ENCODE measurements around the gene PNLDC1. TPM values are rescaled to one million over a fixed set of nuclear protein-coding genes. Genes with fewer than 3 reads are reported as not detected.
"Not testable (repeated sequence)": the region's sequence is repeated elsewhere in the genome, so short reads cannot be mapped to it uniquely, and the experiment has no call there.

PNLDC1 gene
- total RNA-seq, 4 donors from 2014 or later: 0.37 TPM; not detected in 3

DNA sequence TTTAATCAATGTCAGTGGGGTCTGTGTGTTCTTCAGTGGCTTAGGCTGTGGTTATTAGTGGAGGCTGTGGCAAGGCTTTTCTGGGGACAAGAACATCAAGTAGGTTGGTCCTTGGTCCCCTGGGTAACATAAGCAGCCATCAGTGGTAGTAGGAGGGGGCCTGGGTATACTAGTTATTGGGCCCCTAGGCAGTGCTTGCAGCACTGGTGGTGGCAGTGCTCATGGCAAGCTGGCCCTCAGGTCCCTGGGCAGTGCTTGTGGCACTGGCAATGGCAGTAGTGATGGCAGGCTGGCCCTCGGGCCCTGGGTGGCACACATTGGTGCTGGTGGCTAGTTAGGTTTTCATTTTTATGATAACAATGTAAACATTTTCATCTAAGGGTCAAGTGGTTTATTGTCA, 58.2 kb downstream of the PNLDC1 start:
- no peak for DNase-seq (ENCODE audit: low spot score)
- ATAC-seq (ENCODE audit: low FRiP score): no peak
- TF ChIP-seq CTCF (IDR thresholded peaks at IDR 0.05): no peak

DNA sequence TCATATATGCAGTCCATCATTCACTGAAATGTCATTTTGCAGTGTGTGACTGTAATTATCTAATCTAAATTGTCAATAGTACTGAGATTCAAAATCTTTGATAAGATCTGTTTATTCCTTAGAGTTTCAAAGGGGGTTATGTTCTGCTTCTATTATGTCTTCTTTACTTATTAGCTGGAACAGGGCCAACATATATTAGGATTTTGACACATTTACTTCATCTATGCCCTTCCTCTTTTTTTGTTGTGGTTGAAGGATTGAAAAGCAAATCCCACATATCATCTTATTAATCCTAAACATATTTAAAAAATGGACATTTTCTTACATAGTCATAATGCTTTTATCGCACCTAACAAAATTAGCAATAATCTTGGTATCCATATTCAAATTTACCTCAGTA, 60.4 kb downstream of the PNLDC1 start:
- no peak for DNase-seq (ENCODE audit: low spot score)
- no peak for TF ChIP-seq CTCF (IDR thresholded peaks at IDR 0.05)
- ATAC-seq (ENCODE audit: low FRiP score): no peak

DNA sequence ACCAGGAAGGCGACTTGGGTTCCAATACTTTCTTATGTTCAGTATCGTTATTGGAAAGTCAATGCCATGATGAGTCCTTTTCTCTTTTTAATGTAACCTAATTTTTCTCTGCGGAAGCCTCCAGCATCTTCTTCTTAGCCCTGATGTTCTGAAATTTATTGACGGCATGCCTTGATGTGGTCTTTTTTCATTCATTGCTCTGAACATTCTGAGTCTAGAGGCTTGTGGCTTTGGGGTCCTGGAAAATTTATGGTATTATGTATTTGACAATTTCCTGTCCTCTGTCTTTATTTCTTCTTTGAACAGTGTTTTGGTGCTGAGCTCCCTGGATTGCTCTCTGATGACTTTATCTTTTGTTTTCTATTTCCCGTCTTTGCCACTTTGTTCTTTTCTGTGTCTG, 62.0 kb downstream of the PNLDC1 start:
- DNase-seq (ENCODE audit: low spot score) (no peak), ATAC-seq (ENCODE audit: low FRiP score) (no peak)
- no peak for TF ChIP-seq CTCF (IDR thresholded peaks at IDR 0.05)

DNA sequence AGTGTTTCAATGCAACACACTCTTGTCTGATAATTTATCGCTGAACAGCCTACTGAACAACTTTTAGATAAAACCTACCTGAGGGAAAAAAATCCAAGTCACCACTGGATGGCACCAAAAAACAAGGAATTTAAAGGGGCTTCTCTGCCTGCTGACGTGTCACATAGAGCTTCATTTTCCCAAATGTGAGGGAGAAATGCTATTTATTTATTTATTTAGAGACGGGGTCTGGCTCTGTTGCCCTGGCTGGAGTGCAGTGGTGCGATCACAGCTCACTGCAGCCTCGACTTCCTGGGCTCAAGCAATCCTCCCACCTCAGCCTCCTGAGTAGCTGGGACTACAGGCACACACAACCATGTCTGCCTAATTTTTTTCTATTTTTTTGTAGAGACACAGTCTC, 63.3 kb downstream of the PNLDC1 start:
- ATAC-seq (ENCODE audit: low FRiP score): peak; percentile 53
- DNase-seq (ENCODE audit: low spot score): not testable (repeated sequence)

- ATAC-seq (ENCODE audit: low FRiP score) (no peak), DNase-seq (ENCODE audit: low spot score) (no peak)
- TF ChIP-seq CTCF (IDR thresholded peaks at IDR 0.05): no peak
Measured at GRCh38 chr6:159865226-159865920, 65.3 kb downstream of the PNLDC1 start.

DNA sequence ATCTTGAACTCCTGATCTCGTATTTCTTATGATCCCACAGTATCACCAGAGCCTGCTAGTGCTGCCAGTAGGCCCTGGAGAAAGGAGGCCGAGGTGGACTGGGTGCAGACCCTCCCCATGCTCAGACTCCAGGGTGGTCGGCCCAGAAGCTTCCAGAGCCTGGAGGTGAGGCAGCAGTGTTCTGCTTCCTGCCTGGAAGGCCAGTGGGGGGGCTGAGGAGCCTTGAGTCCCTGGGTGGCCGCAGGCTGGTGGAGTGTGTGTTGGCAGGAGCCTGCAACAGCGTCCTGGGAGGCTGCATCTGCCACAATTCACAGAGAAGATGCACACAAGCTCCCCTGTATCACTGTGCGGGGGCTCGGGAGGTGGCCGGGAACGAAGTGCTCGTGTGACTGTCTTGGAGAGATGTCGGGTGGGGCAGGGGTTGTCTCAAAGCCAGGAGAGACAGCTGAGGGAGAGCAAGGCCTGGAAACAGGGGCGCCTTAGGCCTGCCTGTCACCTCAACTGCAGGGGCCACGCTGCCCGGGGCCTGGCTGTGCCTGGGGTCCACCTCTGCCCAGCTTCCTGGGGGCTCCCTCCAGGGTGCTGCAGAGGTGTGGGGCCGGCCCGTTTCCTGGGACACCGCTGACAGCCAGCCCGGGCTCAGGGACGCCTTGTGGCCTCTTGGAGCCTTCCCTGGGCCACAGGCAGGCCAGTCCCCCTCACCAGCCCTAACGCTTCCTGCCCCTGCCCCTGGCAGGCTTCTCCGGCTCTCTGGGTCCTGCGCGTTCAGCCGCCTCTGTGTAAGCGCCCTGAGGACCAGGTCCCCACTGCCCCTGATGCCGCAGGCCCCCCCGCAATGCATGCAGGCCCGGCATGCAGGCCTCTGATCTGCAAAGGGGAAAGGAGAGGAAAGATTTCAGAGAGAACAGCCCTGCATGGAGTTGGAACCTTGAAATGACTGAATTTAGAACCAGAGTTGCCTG, 66.5 kb downstream of the PNLDC1 start:
- ATAC-seq (ENCODE audit: low FRiP score): no peak
- DNase-seq (ENCODE audit: low spot score): no peak
- TF ChIP-seq CTCF (IDR thresholded peaks at IDR 0.05): no peak

Small RNA genes within 50 kb of the gene (small RNA-seq; reads per million reads assigned to genes)
- 69.5 reads per million, percentile 96 among the genes with 10 or more reads in this experiment for gene SNORA20
- gene SNORA29: not detected

Other genes starting within 250 kb of the PNLDC1 start
- gene SOD2, start 107.0 kb upstream of the PNLDC1 start, total RNA-seq: 1,000 to 10,000 TPM in 2 of 4 donors, 100 to 1,000 TPM in 2; 455 to 1,833 (median 1,242) TPM
- 100 to 1,000 TPM in 2 of 4 donors, 10 to 100 TPM in 2; 74.8 to 202 (median 133) TPM for gene WTAP, start 72.8 kb upstream of the PNLDC1 start, total RNA-seq
- 10 to 100 TPM in 1 of 4 donors, 1 to 10 TPM in 3; 4.6 to 15.1 (median 6.5) TPM for gene ACAT2, start 38.2 kb upstream of the PNLDC1 start, total RNA-seq
- gene TCP1, start 10.7 kb upstream of the PNLDC1 start, total RNA-seq: 100 to 1,000 TPM; 146 to 248 (median 192) TPM
- 10 to 100 TPM; 37.2 to 87.6 (median 60.3) TPM for gene MRPL18, start 9.8 kb upstream of the PNLDC1 start, total RNA-seq
- gene MAS1, start 90.7 kb downstream of the PNLDC1 start, total RNA-seq: under 1 TPM in 1 of 4 donors, not detected in 3; under 0.01 TPM
- 100 to 1,000 TPM in 3 of 4 donors, 10 to 100 TPM in 1; 69.9 to 131 (median 110) TPM for gene IGF2R, start 168.8 kb downstream of the PNLDC1 start, total RNA-seq

All from omental fat pad (tissue), 4 donors.